ENCODE data around the gene WDR11.

Gene WDR11

GRCh38 chr10:120946497-120946896 is 95.3 kb downstream of the WDR11 start:
- no peak for DNase-seq

- DNase-seq = no peak
Measured at GRCh38 chr10:120948889-120949608, 97.9 kb downstream of the WDR11 start.

GRCh38 chr10:120949609-120950031 is 98.5 kb downstream of the WDR11 start:
- no peak for DNase-seq

GRCh38 chr10:120950051-120950561 is 98.9 kb downstream of the WDR11 start:
- DNase-seq = no peak

- no peak for DNase-seq
Measured at GRCh38 chr10:120951288-120951687, 100.1 kb downstream of the WDR11 start.

- no peak for DNase-seq
Measured at GRCh38 chr10:120953897-120954296, 102.7 kb downstream of the WDR11 start.

Data from AML-193 (cell line).